Testis (tissue), 3 donors: ENCODE data around the gene SIRPB2. TPM values are rescaled to one million over a fixed set of nuclear protein-coding genes. Genes with fewer than 3 reads are reported as not detected.

ENCODE experiments used
- DNase-seq: peaks from one replicate; pipeline ENCODE4 v3.0.0-alpha.2; 2019
- H3K27ac ChIP-seq, 2 donors: fragments of 200-600 bp; sonication (generic); one replicate each; pipeline ENCODE4 v1.5.1; 2019
- H3K27me3 ChIP-seq: fragments of 200-600 bp; sonication (generic); one replicate; pipeline ENCODE4 v1.5.1; 2019
- H3K36me3 ChIP-seq: fragments of 200-600 bp; sonication (generic); one replicate; pipeline ENCODE4 v1.5.1; 2017; ENCODE audit warnings: low read depth; ENCODE audit errors: missing control alignments
- H3K4me1 ChIP-seq: fragments of 200-600 bp; sonication (generic); one replicate; pipeline ENCODE4 v1.5.1; 2019
- H3K4me3 ChIP-seq, 2 donors: fragments of 200-600 bp; sonication (generic); one replicate each; pipeline ENCODE4 v1.5.1; 2017 to 2019
- H3K9me3 ChIP-seq: fragments of 200-600 bp; sonication (generic); one replicate; pipeline ENCODE4 v1.5.1; 2017
- CTCF ChIP-seq, 3 experiments: fragments of 450-650 bp in 2 of 3; fragments of 200-600 bp in 1 of 3; sonication (generic) in 1 of 3; IDR thresholded peaks; one replicate each; pipeline ENCODE4 v1.5.1; 2016 to 2019; ENCODE audit warnings: antibody characterized with exemption in 3 of 3, mild to moderate bottlenecking in 2 of 3, moderate library complexity in 1 of 3
- POLR2A ChIP-seq: fragments of 450-650 bp; IDR thresholded peaks from one replicate; pipeline ENCODE4 v1.6.1; 2017; ENCODE audit warnings: antibody characterized with exemption, mild to moderate bottlenecking, moderate library complexity
- WGBS, 2 donors: methylation state at CpG; one replicate each; pipeline ENCODE4 v1.1.5; 2018; 5-methylcytosine and 5-hydroxymethylcytosine counted together
- intact Hi-C: fragments of 100-400 bp; cut with DNase I; formaldehyde crosslinking; loops from one replicate; pipeline ENCODE4 v1.15.1; 2023; ENCODE audit warnings: low total_unique reads
- polyA plus RNA-seq: library from polyadenylated mRNA; stranded (reverse); fragments of 350-450 nt; fragmentation: Illumina TruSeq; extraction: RNeasy Lipid Tissue Mini Kit (QIAGEN cat#74804); gene quantifications from one replicate; pipeline ENCODE4 v1.2.3, GENCODE V29; 2014; ENCODE audit warnings: low read depth, low replicate concordance; ENCODE audit not compliant: insufficient read depth
- total RNA-seq, 2 donors: library from RNA; depleted of rRNA; stranded (reverse); fragments of >200 nt; gene quantifications; one replicate each; pipeline ENCODE4 v1.2.3, GENCODE V29; 2016

SIRPB2 gene
- total and polyA plus RNA-seq, 3 donors from 2014 or later, result 0.63 to 3.3 (median 1.5) TPM

GRCh38 chr20:1440024-1440423, 51.2 kb downstream of the SIRPB2 start:
- Histone ChIP-seq H3K4me3 (no peak overlapping the region), H3K27ac (no peak overlapping the region), H3K9me3 (no peaks in the 10 kb centered on the region), H3K27me3 (no peaks in the 10 kb centered on the region), H3K4me1 (no peaks in the 10 kb centered on the region), H3K36me3 (no peaks in the 10 kb centered on the region)
- TF ChIP-seq POLR2A, result no peak
- intact Hi-C loops, result no loop called here
- DNase-seq, result no peak
- 77 to 87% methylated on average over 6 of the region's 6 CpGs for WGBS, 2 donors

- no peak for TF ChIP-seq CTCF (IDR thresholded peaks at IDR 0.05)
- no peak for TF ChIP-seq POLR2A
- no peak overlapping the region for H3K4me3 ChIP-seq
- intact Hi-C loops, result loop anchor here (10.0 kb wide), 1 partner anchor 124 kb away; no protein-coding TSS in a partner anchor
- 56 to 95% methylated on average over 1 of the region's 1 CpG for WGBS, 2 donors
- H3K36me3 ChIP-seq, result no peaks in the 10 kb centered on the region
- no peak for DNase-seq
- no peaks in the 10 kb centered on the region for H3K27me3 ChIP-seq
- H3K27ac ChIP-seq, result no peak overlapping the region
- H3K4me1 ChIP-seq, result no peaks in the 10 kb centered on the region
- H3K9me3 ChIP-seq, result no peaks in the 10 kb centered on the region
These were observed 52.9 kb downstream of the SIRPB2 start for GRCh38 chr20:1438361-1438760.

GRCh38 chr20:1437235-1437904, 53.9 kb downstream of the SIRPB2 start:
- Histone ChIP-seq H3K27me3 (no peaks in the 10 kb centered on the region), H3K4me3 (no peak overlapping the region), H3K9me3 (no peaks in the 10 kb centered on the region), H3K27ac (no peak overlapping the region), H3K4me1 (no peaks in the 10 kb centered on the region), H3K36me3 (no peaks in the 10 kb centered on the region)
- peak; percentile 76 for DNase-seq
- intact Hi-C loops, result loop anchor here (10.0 kb wide), 1 partner anchor 123 kb away; no protein-coding TSS in a partner anchor
- 46 to 47% methylated on average over 5 of the region's 5 CpGs for whole genome bisulfite sequencing, 2 donors
- TF ChIP-seq POLR2A, result no peak
- TF ChIP-seq CTCF (IDR thresholded peaks at IDR 0.05), result peak; percentile 68 to 77 (median 73)

- no peak overlapping the region for H3K4me3 ChIP-seq
- no peaks in the 10 kb centered on the region for H3K4me1 ChIP-seq
- no peak for TF ChIP-seq POLR2A
- no peak for TF ChIP-seq CTCF (IDR thresholded peaks at IDR 0.05)
- no peak for DNase-seq
- intact Hi-C loops, result loop anchor here (10.0 kb wide), 1 partner anchor 121 kb away; no protein-coding TSS in a partner anchor
- no peaks in the 10 kb centered on the region for H3K36me3 ChIP-seq
- H3K9me3 ChIP-seq, result no peaks in the 10 kb centered on the region
- WGBS, 2 donors, result 86 to 90% methylated on average over 8 of the region's 8 CpGs
- no peak overlapping the region for H3K27ac ChIP-seq
- H3K27me3 ChIP-seq, result no peaks in the 10 kb centered on the region
These were observed 55.0 kb downstream of the SIRPB2 start for GRCh38 chr20:1436263-1436662.

GRCh38 chr20:1435337-1435699, 55.9 kb downstream of the SIRPB2 start:
- H3K9me3 ChIP-seq, result no peaks in the 10 kb centered on the region
- TF ChIP-seq CTCF (IDR thresholded peaks at IDR 0.05), result no peak
- no peak for TF ChIP-seq POLR2A
- intact Hi-C loops, result loop anchor here (10.0 kb wide), 1 partner anchor 121 kb away; no protein-coding TSS in a partner anchor

More at GRCh38 chr20:1435337-1435699, 55.9 kb downstream of the SIRPB2 start:
- no peaks in the 10 kb centered on the region for H3K27me3 ChIP-seq
- H3K27ac ChIP-seq, result no peak overlapping the region
- H3K4me1 ChIP-seq, result no peaks in the 10 kb centered on the region
- DNase-seq, result no peak
- H3K4me3 ChIP-seq, result no peak overlapping the region
- H3K36me3 ChIP-seq, result no peaks in the 10 kb centered on the region
